ENCODE results near the gene STAU1. TPM values are rescaled to one million over a fixed set of nuclear protein-coding genes. Genes with fewer than 3 reads are reported as not detected.
A peak's percentile ranks its signal among the peaks of the same experiment; 100 is the strongest.

Gene STAU1
- total RNA-seq, 1 donor from 2014 or later: 79.7 TPM

GRCh38 chr20:49216991-49217578 is 29.0 kb upstream of the STAU1 start:
- DNase-seq: peak; percentile 96
- H3K36me3 Mint-ChIP-seq (ENCODE audit: unreplicated experiment): no peaks in the 10 kb centered on the region
- H3K27ac Mint-ChIP-seq (ENCODE audit: unreplicated experiment): no peak overlapping the region
- no peak overlapping the region for H3K4me3 Mint-ChIP-seq (ENCODE audit: unreplicated experiment)
- peaks cover 11% of the 10 kb centered on the region for H3K27me3 Mint-ChIP-seq (ENCODE audit: unreplicated experiment)
- peaks cover 6% of the 10 kb centered on the region for H3K4me1 Mint-ChIP-seq (ENCODE audit: low read depth, unreplicated experiment)
- H3K9me3 Mint-ChIP-seq (ENCODE audit: unreplicated experiment): peaks cover 7% of the 10 kb centered on the region
- TF ChIP-seq, protein P1, sequence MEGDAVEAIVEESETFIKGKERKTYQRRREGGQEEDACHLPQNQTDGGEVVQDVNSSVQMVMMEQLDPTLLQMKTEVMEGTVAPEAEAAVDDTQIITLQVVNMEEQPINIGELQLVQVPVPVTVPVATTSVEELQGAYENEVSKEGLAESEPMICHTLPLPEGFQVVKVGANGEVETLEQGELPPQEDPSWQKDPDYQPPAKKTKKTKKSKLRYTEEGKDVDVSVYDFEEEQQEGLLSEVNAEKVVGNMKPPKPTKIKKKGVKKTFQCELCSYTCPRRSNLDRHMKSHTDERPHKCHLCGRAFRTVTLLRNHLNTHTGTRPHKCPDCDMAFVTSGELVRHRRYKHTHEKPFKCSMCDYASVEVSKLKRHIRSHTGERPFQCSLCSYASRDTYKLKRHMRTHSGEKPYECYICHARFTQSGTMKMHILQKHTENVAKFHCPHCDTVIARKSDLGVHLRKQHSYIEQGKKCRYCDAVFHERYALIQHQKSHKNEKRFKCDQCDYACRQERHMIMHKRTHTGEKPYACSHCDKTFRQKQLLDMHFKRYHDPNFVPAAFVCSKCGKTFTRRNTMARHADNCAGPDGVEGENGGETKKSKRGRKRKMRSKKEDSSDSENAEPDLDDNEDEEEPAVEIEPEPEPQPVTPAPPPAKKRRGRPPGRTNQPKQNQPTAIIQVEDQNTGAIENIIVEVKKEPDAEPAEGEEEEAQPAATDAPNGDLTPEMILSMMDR (IDR thresholded peaks at IDR 0.05; ENCODE audit: partially characterized antibody, unreplicated experiment): peak; percentile 95

DNA sequence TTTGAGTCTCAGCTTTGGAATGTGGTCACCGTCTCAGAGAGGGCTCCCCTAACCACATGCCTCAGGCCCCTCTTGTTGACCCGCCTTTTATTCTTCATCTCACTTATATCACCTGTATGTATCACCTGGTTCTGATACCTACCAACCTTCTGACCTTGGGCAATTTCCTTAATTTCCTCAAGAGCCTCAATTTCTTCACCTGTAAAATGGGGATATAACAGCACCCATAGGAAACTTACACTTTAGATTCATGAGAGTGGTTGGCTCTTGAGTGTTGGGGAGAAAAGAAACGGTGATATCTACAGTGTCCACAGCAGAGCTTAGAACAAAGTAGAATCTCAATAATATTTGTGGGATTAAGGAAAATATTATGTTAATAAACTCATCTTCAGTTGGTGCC is 27.1 kb upstream of the STAU1 start:
- Mint-ChIP-seq H3K27me3 (ENCODE audit: unreplicated experiment) (peaks cover 11% of the 10 kb centered on the region), H3K4me1 (ENCODE audit: low read depth, unreplicated experiment) (peaks cover 5% of the 10 kb centered on the region), H3K36me3 (ENCODE audit: unreplicated experiment) (peaks cover 3% of the 10 kb centered on the region), H3K4me3 (ENCODE audit: unreplicated experiment) (no peak overlapping the region), H3K9me3 (ENCODE audit: unreplicated experiment) (peaks cover 6% of the 10 kb centered on the region), H3K27ac (ENCODE audit: unreplicated experiment) (no peak overlapping the region)
- no peak for DNase-seq
- TF ChIP-seq, protein P1 (IDR thresholded peaks at IDR 0.05; ENCODE audit: partially characterized antibody, unreplicated experiment): no peak

DNA sequence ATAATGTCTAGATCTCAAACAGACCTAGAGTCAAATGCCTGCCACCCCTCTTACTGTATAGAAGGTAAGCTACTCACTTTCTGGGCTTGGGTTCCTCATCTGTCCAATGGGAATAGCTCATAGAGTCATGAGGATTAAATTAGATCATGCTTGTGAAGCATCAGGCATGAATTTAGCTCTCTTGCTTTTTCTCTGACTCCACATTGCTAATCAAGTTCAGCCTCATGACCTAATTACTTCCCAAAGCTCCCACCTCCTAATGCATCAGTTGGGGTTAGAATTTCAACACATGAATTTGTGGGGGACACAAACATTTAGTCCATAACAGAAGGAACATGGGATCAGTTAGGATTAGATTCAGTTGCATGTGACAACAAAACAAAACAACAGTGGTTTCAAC is 26.4 kb upstream of the STAU1 start:
- peaks cover 7% of the 10 kb centered on the region for H3K27me3 Mint-ChIP-seq (ENCODE audit: unreplicated experiment)
- TF ChIP-seq, protein P1 (IDR thresholded peaks at IDR 0.05; ENCODE audit: partially characterized antibody, unreplicated experiment): no peak

DNA sequence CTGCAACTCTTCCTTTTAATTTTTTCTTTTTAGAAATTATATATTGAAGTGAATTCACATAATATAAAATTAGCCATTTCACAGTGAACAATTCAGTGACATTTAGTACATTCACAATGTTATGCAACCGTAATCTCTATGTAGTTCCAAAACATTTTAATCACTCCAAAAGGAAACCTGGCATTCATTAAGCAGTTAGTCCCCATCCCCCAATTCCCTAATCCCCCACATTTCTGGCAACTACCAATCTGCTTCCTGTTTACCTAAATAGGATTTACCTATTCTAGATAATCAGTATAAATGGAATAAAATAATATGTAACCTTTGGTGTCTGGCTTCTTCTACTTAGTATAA is 22.6 kb upstream of the STAU1 start:
- TF ChIP-seq, protein P1 (IDR thresholded peaks at IDR 0.05; ENCODE audit: partially characterized antibody, unreplicated experiment): no peak
- no peak for DNase-seq
- no peaks in the 10 kb centered on the region for H3K9me3 Mint-ChIP-seq (ENCODE audit: unreplicated experiment)
- H3K4me1 Mint-ChIP-seq (ENCODE audit: low read depth, unreplicated experiment): no peaks in the 10 kb centered on the region
- peaks cover 7% of the 10 kb centered on the region for H3K36me3 Mint-ChIP-seq (ENCODE audit: unreplicated experiment)
- no peaks in the 10 kb centered on the region for H3K27me3 Mint-ChIP-seq (ENCODE audit: unreplicated experiment)
- H3K27ac Mint-ChIP-seq (ENCODE audit: unreplicated experiment): no peak overlapping the region
- no peak overlapping the region for H3K4me3 Mint-ChIP-seq (ENCODE audit: unreplicated experiment)

More for the DNA sequence above, 26.4 kb upstream of the STAU1 start:
- Mint-ChIP-seq H3K9me3 (ENCODE audit: unreplicated experiment) (peaks cover 3% of the 10 kb centered on the region), H3K4me3 (ENCODE audit: unreplicated experiment) (no peak overlapping the region), H3K4me1 (ENCODE audit: low read depth, unreplicated experiment) (peaks cover 1% of the 10 kb centered on the region), H3K27ac (ENCODE audit: unreplicated experiment) (no peak overlapping the region), H3K36me3 (ENCODE audit: unreplicated experiment) (peaks cover 7% of the 10 kb centered on the region)
- no peak for DNase-seq

- Mint-ChIP-seq H3K4me1 (ENCODE audit: low read depth, unreplicated experiment) (no peaks in the 10 kb centered on the region), H3K4me3 (ENCODE audit: unreplicated experiment) (no peak overlapping the region), H3K36me3 (ENCODE audit: unreplicated experiment) (peaks cover 7% of the 10 kb centered on the region), H3K27ac (ENCODE audit: unreplicated experiment) (no peak overlapping the region), H3K27me3 (ENCODE audit: unreplicated experiment) (no peaks in the 10 kb centered on the region), H3K9me3 (ENCODE audit: unreplicated experiment) (no peaks in the 10 kb centered on the region)
- TF ChIP-seq, protein P1 (IDR thresholded peaks at IDR 0.05; ENCODE audit: partially characterized antibody, unreplicated experiment): no peak
- DNase-seq: no peak
These were observed 22.1 kb upstream of the STAU1 start for GRCh38 chr20:49210101-49210756.

Data from glutamatergic neuron (in vitro differentiated cells).